ENCODE results near the gene YRDC.

The YRDC gene

DNA sequence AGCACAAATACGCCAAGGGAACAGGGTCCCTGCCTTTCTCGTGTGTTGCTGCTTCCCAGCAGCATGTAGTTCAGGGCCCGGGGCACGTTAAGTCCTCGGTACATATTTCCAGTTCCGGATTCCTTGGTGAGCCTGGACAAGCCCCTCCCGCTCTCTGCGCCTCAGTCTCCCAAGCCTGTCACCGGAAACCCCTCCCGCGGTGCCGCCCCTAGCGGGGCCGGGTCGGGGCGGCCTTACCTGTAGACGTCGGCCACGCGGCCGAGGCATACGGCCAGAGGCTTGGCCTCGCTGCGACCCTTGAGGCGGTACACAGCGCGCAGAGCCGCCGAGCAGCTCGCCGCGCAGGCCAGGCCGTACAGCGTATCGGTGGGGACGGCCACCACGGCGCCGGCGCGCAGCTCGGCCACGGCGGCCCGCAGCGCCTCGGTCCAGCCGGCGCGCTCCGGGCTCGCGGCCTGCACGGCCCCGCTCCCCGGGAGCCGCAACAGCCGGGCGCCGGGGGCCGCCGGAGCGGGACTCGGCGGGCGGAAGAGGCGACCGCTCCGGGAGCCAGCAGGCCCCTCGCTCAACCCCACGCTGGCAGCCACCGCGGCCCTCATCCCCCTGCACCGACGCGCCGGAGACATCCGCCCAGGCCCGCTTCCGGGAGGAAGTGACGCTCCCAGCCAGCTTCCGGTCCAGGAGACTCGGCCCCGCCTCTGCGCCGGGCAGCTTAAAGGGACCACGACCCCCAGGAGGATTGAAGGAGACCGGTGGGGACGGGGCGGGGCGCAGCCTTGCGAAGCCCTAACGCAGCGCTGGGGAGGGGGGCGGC lies at the start of gene YRDC, which contains the start of gene C1orf122:
Gene YRDC (minus strand): TSS at position 654 of the 814 bp plus-strand sequence. CDS start 28 bp downstream, at position 626.
Gene C1orf122 (plus strand): TSS at position 236 of the 814 bp plus-strand sequence. CDS start 615 bp downstream, outside the sequence.
- peak; percentile 57 for DNase-seq (ENCODE audit: low read depth)

GRCh38 chr1:37854406-37854805 lies 46.4 kb upstream of the YRDC start:
- DNase-seq (ENCODE audit: low read depth): no peak

DNA sequence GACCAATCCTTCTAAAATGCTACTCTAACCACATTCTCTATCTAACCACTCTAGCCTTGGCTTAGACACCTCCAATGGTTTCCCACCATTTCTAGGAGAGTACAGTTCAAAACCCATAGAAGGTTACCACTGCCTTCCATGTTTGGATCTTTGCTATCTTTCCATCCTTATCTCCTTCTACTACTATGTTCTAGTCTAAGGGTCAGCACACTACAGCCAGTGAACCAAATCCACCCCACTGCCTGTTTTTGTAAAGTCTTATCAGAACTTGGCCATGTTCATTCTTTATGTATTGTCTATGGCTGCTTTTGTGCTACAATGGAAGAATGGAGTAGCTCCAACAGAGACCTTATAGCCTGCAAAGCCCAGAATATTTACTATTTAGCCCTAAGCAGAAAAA lies 45.1 kb upstream of the YRDC start:
- no peak for DNase-seq (ENCODE audit: low read depth)

DNA sequence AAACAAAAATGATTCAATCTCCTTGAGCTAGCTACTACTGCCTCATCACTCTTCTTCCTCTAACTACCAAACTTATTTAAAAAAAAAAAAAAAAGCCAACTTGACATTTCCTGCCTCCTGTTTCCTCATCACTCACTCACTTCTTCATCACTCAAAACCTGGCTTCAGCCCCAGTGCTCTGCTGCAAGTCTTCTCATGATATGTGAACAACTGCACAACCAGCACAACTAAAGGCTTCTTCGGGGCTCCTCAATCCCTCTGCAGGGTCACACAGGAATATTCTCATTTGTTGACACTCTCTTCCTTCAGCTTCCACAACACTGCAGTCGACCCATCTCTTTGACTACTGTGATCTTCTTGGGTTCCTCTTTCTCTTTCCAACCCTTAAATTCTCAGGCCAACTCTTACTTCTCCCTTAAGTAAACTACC lies 43.8 kb upstream of the YRDC start:
- no peak for DNase-seq (ENCODE audit: low read depth)

DNA sequence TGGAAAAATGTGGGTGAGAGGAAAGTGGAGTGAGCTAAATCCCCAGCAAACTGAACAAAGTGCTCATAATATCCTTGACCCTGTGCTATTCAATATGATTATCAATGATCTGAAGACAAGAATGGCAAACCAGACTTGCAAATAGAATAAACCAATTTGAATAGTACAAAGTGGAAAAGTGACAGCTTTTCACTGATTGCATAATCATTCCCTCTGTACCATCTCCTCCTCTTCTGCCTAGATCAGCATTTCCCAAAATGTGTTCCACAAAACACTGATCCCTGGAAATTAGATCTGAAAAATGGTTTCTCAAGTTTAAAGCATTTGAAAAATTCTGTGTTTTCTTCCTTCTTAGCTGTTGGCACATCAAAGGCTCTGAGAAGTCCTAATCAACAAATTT lies 43.3 kb upstream of the YRDC start:
- no peak for DNase-seq (ENCODE audit: low read depth)

DNA sequence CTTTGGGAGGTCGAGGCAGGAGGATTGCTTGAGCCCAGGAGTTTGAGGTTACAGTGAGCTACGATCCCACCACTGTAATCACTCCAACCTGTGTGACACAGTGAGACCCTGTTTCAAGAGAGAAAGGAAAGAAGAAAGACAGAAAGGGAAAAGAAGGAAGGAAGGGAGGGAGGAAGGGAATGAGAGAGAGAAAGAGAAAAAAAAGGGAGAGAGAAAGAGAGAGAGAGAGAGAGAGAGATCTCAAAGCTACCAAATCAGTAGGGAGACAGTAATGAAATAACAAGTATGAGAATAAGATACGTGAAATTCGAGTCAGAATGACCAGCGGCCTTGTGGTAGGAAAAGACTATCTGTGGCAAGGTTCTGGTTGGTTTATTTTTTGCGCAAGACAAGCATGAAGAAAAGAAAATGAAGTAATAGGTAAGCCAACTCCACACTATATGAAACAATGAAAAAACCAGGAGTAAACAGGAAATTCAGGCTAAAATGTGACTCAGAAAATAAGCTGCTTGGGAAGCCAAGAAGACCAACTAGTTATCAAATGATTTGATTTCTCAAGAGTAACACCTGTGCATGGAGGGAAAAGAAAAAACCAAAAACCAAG lies 42.4 kb upstream of the YRDC start:
- no peak for DNase-seq (ENCODE audit: low read depth)

- DNase-seq (ENCODE audit: low read depth): no peak
Measured at GRCh38 chr1:37849480-37849879, 41.5 kb upstream of the YRDC start.

DNA sequence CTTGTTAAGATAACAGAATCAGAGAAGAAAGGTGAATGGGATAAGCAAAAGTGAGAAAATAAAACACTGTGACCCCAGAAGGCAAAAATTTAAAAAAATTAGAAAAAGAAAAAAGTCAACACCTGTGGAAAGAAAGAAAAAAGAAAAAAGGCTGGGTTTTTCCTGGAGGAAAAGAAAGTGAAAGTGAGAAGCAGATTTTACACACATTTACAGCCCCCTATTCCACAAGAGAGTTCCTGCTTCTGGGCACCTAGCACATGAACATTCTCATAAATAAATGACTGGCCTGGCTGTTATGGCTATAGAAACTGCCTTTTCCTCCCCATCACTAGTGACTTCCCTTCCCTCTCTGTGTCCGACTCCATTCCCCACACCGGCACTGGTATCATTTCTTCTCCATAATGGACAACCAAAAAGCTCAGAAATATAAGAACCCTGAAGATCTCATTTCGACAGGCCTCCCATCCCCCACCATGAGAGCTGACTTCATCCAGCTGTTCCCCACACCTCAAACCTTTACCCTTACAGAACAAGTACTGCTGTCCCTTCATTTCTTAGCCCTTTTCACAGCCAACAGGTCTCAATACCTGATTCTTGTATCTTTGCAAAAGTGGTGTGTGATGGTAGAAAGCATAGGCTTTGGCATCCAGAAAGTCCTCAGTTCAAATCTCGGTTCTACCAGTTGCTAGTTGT lies 38.8 kb upstream of the YRDC start:
- DNase-seq (ENCODE audit: low read depth): no peak

- DNase-seq (ENCODE audit: low read depth): no peak
Measured at GRCh38 chr1:37845786-37846185, 37.8 kb upstream of the YRDC start.

- no peak for DNase-seq (ENCODE audit: low read depth)
Measured at GRCh38 chr1:37845049-37845646, 37.1 kb upstream of the YRDC start.

DNA sequence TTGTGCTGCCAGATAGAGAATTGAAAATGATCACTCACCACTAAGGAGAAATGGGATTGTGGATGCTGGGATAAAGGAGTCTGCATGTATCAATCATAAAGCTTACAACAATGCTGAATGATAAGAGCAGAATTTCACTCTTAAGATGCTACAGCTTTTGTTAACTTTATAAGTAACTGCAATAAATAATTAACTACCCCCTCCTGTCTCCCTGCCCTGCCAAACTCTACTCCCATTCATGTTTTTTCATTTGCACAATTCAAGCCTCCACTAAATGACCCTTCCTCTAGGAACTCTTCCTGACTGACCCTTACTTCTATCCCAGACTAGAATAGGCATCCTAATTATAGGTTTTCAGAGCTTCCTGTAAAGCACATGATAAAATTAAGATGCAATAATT lies 36.5 kb upstream of the YRDC start:
- DNase-seq (ENCODE audit: low read depth): no peak

DNA sequence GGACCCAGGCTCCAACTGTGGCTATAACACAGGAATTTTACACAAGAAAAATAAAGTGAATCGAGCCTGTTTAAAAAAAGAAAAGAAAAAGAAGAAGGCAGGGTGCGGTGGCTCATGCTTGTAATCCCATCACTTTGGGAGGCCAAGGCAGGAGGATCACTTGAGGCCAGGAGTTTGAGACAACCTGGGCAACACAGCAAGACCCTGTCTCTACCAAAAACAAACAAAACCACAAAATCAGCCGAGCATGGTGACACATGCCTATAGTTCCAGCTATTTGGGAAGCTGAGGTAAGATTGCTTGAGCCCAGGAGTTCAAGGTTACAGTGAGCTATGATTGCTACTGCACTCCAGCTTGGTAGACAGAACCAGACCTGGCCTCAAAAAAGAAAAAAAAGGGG lies 33.6 kb upstream of the YRDC start:
- no peak for DNase-seq (ENCODE audit: low read depth)

- DNase-seq (ENCODE audit: low read depth): no peak
Measured at GRCh38 chr1:37840711-37841110, 32.7 kb upstream of the YRDC start.

GRCh38 chr1:37839676-37840075 lies 31.7 kb upstream of the YRDC start:
- no peak for DNase-seq (ENCODE audit: low read depth)

DNA sequence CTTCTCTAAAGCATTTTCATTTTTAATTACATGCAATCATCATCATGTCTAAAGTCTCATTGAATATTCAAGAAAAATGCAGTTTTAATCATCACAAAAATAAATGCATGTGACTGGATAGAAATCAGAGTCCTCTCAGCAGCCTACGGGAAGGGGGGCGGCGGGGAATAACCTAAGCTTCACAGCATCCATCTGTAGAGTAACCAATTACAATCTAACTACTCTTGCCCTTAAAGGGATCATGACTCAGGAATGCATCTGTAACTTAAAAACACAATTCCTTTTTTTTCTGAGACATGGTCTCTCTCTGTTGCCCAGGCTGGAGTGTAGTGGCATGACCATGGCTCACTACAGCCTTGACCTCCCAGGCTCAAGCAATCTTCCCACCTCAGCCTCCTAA lies 28.8 kb upstream of the YRDC start:
- DNase-seq (ENCODE audit: low read depth): no peak

DNA sequence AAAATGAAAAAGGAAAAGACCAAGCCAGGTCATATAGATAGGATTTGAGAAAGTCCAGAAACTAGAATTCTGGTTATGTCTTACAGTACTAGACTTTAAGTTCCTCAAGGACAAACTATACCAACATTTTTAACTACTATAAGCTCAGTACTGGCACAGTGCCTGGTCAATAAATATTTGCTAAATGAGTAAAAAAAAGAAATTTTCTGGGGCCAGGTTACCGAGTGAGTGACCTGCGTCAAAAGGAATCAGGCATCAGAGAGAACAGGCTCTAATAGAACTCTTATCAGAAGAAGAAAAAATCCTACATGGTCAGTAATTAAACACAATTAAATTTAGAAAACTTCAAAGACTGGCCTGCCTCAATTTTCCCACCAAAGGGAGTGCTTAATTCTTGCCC lies 23.8 kb upstream of the YRDC start:
- no peak for DNase-seq (ENCODE audit: low read depth)

- DNase-seq (ENCODE audit: low read depth): no peak
Measured at GRCh38 chr1:37831109-37831508, 23.1 kb upstream of the YRDC start.

GRCh38 chr1:37828410-37829074 lies 20.5 kb upstream of the YRDC start:
- no peak for DNase-seq (ENCODE audit: low read depth)

DNA sequence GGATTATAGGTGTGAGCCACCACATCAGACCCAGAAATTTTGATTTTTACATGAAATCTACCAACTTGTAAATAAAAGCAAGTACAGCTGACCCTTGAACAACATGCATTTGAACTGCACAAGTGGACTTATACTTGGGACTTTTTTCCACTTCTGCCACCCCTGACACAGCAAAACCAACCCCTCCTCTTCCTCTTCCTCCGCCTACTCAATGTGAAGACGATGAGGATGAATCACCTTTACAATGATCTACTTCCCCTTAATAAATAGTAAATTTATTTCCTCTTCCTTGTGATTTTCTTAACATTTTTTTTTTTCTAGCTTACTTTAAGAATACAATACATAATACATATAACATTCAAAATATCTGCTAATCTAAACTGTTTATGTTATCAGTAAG lies 17.5 kb upstream of the YRDC start:
- DNase-seq (ENCODE audit: low read depth): no peak

GRCh38 chr1:37824001-37824400 lies 16.0 kb upstream of the YRDC start:
- no peak for DNase-seq (ENCODE audit: low read depth)

GRCh38 chr1:37822906-37823815 lies 15.2 kb upstream of the YRDC start:
- DNase-seq (ENCODE audit: low read depth): no peak

Measured in GM04503 (cell line).